NCI-H146 treated with DMSO at 0.1 percent for 48 hours (cell line): ENCODE measurements around the gene ZRANB1.

Source experiments
- DNase-seq: peaks from one replicate; lab custom pipeline; 2025; ENCODE audit not compliant: unreplicated experiment; lab: John Stamatoyannopoulos, UW

The ZRANB1 gene

GRCh38 chr10:124918906-124919305, 23.0 kb upstream of the ZRANB1 start:
- no peak for DNase-seq

- DNase-seq: no peak
These were observed 20.7 kb upstream of the ZRANB1 start for GRCh38 chr10:124921261-124921660.

- DNase-seq: no peak
These were observed 18.2 kb upstream of the ZRANB1 start for GRCh38 chr10:124923684-124924083.

GRCh38 chr10:124926548-124926947, 15.4 kb upstream of the ZRANB1 start:
- DNase-seq: no peak

GRCh38 chr10:124928087-124928486, 13.8 kb upstream of the ZRANB1 start:
- no peak for DNase-seq

- DNase-seq: no peak
These were observed 13.4 kb upstream of the ZRANB1 start for GRCh38 chr10:124928545-124928944.

- no peak for DNase-seq
These were observed 6.0 kb upstream of the ZRANB1 start for GRCh38 chr10:124935946-124936345.

- no peak for DNase-seq
These were observed 5.1 kb upstream of the ZRANB1 start for GRCh38 chr10:124936813-124937212.

- DNase-seq: peak; percentile 3
These were observed 2.6 kb upstream of the ZRANB1 start for GRCh38 chr10:124939290-124939689.

GRCh38 chr10:124942317-124943169, 620 bp downstream of the ZRANB1 start:
- DNase-seq: no peak

GRCh38 chr10:124943301-124944092, 1.6 kb downstream of the ZRANB1 start:
- no peak for DNase-seq

GRCh38 chr10:124944982-124945381, 3.1 kb downstream of the ZRANB1 start:
- DNase-seq: no peak

GRCh38 chr10:124946945-124947344, 5.0 kb downstream of the ZRANB1 start:
- DNase-seq: peak; percentile 91

GRCh38 chr10:124949543-124949942, 7.6 kb downstream of the ZRANB1 start:
- no peak for DNase-seq

GRCh38 chr10:124952123-124952522, 10.2 kb downstream of the ZRANB1 start:
- no peak for DNase-seq

- DNase-seq: no peak
These were observed 11.5 kb downstream of the ZRANB1 start for GRCh38 chr10:124953421-124953820.

- DNase-seq: no peak
These were observed 13.3 kb downstream of the ZRANB1 start for GRCh38 chr10:124955243-124955642.

- no peak for DNase-seq
These were observed 13.9 kb downstream of the ZRANB1 start for GRCh38 chr10:124955868-124956267.

GRCh38 chr10:124956764-124957163, 14.8 kb downstream of the ZRANB1 start:
- DNase-seq: no peak

GRCh38 chr10:124957404-124957947, 15.6 kb downstream of the ZRANB1 start:
- DNase-seq: no peak

- DNase-seq: no peak
These were observed 17.6 kb downstream of the ZRANB1 start for GRCh38 chr10:124959564-124959963.

GRCh38 chr10:124961248-124961570, 19.3 kb downstream of the ZRANB1 start:
- DNase-seq: no peak
